HG03095 (cell line): ENCODE data around the gene SLC13A3.

Source experiments
- ATAC-seq: cut with Tn5 transposase; IDR thresholded peaks from one replicate; pipeline ENCODE4 v1.9.1; 2021; ENCODE audit warnings: moderate library complexity; ENCODE audit not compliant: unreplicated experiment

SLC13A3 gene

DNA sequence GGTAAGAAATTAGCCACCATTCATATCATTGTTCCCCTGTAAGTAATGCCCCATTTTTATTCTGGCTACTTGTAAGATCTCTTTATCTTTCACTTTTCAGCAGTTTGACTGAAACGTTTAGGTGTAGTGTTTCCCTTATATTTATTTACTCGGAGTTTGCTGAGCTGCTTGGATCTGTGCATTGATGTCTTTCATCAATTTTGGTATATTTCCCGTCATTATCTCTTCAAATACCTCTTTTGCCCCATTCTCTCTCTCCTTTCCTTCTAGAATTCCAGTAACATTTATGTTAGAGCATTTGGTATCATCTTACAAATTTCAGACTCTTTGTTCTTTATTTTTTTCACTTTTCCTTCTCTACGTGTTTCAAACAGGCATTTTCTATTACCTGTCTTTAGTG lies 9.2 kb upstream of the SLC13A3 start:
- no peak for ATAC-seq

DNA sequence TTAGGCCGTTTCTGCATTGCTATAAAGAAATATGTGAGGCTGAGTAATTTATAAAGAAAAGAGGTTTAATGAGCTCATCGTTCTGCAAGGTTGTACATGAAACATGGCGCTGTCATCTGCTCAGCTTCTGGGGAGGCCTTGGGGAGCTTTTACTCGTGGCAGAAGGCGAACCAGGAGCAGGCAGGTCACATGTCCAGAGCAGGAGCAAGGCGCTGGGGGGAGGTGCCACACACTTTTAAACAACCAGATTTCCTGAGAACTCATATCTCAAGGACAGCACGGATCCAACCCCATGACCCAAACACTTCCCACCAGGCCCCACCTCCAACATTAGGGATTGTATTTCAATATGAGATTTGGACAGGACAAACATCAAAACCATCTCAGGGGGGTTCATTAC lies 6.4 kb upstream of the SLC13A3 start:
- no peak for ATAC-seq

DNA sequence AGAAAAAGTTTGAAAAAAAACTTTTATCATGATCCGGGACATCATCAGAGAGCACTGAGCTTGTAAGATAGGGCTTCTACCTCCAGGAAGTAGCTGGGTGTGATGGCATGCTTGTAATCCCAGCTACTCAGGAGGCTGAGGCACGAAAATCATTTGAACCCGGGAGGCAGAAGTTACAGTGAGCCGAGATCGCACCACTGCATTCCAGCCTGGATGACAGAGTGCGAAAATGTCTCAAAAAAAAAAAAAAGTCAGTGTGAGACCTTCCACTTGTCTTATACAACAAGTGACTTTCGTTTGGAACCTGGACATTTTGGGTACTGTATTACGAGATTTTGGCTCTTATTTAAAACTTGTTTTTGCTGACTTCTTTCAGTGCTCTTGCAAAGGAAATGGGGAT lies 5.9 kb upstream of the SLC13A3 start:
- ATAC-seq = no peak

DNA sequence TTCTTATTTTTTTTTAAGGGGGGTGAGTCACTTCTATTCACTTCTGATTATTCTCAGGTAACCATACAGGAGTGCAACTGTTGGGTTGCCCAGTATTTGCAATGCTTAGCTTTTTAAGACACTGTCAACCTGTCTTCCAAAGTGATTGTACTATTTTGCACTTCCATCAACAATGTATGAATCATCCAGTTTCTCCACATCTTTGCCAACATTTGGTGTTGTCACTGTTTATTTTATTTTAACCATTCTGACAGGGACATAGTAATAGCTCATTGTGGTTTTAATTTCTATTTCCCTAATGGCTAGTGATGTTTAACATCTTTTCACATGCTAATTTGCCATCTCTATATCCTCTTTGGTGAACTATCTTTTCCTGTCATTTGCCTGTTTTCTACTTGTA lies 1.4 kb upstream of the SLC13A3 start:
- no peak for ATAC-seq

DNA sequence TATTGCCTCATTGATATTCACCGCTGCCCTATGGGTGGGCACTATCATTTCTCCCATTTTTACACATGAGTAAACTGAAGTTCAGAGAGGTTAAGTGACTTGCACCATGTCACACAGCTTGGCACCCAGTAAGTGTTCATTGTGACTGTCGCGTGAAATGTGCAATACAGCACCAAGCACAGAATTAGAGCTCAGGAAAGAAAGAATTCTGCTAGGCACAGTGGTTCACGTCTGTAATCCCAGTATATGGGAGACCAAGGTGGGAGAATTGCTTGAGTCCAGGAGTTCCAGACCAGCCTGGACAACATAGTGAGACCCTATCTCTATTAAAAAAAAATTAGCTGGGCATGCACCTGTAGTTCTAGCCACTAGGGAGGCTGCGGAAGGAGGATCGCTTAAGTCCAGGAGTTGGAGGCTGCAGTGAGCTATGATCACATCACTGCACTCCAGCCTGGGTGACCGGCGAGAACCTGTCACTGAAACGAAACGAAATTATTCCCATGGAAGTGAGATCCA lies 626 bp downstream of the SLC13A3 start:
- ATAC-seq = no peak

DNA sequence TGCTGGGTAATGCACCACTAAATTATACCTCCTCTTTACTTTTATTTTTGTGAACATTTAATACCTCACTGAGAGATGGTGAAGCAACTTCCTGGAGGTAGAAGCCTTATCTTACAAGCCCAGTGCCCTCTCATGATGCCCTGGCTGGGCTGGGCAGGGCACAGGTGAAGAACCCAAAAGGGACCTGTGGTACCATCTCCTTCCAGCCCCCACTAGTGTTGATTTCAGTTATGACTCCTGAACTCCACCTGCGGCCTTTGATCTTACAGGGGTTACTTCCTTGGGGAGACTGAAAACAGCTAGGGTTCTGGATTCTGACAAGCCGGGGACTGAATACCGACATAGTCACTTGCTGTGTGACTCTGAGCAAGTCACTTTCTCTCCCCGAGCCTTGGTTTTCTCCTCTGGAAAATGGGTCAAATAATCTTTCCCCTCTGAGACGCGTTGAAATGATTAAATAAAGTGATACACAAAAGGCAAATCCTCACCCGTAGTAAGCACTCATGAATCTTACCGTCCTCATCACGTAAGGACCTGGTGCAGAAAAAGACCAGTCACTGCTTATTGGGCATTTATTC lies 1.2 kb downstream of the SLC13A3 start:
- ATAC-seq = no peak

DNA sequence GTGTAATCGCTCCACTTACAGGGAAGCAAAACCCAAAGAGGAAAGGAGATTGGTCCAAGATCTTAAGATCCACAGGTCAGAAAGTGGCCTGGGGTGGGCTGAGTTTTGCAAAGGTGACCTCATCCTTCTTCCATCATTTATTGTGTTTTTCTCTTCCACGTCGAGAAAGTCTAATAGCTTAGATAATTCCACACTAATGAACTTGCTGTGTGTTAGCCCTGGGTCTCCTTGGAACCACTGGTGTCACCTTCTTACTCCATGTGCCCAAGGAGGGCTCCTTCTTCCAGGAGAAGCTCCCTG lies 1.7 kb downstream of the SLC13A3 start:
- ATAC-seq = no peak

DNA sequence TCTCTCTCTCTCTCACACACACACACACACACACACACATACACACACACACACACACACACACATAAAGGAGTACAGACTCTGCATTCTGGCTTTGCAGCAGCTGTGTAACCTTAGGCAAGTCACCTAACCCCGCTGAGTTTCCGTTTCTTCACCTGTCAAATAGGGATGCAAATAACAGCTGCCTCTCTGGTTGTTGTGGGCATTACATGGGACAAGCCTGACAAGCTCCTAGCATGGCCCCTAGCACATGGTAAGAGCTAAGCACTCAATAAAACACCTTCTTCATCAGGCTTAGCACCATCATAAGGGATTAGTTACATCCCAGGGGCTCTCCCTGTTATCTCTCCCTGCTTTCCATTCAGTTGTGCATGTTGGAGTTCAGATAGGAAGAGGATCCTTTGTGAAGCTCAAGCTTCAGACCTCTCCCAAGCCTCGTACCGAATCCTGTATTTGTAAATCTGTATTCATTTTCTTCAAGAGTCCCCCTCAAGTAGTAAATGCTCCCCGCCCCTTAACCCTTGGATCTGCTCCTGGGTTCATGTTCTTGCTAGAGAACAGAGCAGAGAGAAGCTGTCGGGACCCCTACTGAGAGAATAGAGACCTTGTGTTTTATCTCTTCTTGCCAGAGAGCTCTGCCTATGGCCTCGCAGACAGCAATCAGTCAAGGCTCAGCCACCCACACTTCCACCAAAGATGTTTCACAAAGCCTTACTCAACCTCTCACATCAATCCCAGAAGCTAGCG lies 2.2 kb downstream of the SLC13A3 start:
- no peak for ATAC-seq

DNA sequence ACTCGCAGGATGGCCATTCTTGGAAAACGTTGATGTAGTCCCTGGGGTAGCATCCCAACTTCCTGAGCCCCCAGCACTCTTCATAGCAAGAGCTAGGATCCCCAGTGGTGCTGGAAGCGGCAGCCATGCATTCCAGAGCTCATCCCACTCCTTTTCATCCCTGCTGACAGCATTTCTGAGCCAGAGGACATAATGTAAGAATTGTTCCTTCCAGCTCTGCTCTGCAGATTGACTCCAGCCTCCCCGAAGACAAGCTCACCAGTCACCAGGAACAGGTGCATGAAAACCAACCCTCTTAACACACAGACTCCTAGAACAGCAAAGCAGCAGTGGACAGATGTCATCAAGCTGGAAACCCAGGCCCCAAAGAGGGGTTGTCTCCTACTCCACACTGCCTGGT lies 3.8 kb downstream of the SLC13A3 start:
- ATAC-seq = no peak

DNA sequence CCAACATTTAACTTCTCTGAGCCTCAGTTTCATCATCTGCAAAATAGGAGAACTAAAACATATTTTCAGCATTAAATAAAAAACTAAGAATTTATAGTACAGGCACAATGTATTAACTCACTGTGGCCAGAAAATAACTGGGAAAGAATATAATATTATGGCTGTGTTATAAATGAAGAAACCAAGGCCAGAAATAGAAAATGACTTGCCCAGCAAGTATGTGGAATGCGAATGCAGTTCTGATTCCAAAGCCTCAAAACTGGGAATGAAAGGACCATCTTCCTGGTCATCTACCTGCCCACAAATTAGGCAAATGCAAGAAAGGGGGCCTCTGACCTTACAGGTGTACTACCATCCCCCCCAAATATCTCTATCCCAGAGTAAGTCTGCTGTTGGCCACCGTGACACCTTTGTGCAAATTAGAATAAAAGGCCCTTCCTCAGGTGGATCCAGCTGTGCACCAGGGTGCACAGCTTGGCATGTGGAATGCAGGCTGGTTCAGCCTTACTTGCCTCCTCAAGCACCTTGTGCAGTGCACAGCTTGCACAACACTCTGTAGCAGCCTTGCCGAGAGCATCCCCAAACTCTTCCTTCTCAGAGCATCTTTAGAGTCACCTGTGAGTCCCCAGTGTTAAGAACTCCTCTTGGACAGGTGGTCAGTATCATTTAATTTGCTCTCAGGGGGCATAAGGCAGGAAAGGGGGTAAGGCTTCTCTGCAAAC lies 4.4 kb downstream of the SLC13A3 start:
- no peak for ATAC-seq

DNA sequence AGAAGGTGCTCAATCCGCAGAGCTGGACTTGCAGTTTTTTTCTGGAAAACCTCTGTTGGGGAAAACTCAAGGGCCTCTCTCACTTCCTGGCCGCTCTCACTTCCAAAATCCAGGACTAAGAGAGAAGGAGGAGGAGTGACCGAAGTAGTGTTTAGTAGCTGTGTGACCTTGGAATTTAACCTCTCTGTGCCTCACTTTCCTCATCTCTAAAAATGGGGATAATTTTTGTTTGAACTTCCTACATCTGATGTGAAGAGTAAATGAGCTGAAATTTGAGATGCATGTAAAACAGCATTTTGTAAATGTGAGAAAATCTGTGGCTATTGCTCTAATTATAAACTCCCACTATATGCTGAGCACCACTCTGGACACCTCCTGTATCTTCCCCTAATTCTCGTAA lies 5.1 kb downstream of the SLC13A3 start:
- no peak for ATAC-seq

DNA sequence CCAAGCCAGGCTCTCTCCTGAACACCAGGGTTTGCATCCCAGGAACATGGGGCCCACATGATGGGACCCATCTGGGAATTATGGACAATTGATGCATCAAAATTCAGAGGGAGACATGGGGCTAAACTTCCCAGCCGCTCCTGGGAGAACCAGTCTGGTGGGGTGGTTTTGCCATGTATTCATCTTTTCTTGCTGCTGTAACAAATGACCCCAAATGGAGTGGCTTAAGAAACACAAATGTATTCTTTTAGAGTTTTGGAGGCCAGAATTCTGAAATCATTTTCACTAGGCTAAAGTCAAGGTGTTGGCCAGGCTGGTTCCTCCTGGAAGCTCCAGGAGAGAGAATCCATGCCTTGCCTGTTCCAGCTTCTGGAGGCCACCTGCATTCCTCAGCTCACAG lies 6.5 kb downstream of the SLC13A3 start:
- ATAC-seq = no peak

DNA sequence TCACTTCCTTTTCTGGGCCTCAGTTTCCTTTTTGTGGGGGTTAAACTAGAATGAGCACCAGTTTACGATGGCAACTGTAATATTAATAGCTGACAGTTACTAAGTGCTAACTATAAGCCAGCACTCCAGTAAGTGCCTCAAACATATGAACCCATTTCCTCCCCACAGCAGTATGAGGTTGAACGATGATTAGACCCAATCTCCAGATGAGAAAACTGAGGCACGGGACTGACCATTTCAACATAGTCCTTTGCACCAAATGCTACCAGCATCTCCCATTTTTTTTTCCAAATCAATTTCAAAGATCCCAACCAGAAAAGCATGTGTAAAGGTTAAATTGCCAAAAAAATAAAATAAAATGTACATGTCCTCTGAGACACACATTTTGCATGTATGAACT lies 7.1 kb downstream of the SLC13A3 start:
- ATAC-seq = no peak

DNA sequence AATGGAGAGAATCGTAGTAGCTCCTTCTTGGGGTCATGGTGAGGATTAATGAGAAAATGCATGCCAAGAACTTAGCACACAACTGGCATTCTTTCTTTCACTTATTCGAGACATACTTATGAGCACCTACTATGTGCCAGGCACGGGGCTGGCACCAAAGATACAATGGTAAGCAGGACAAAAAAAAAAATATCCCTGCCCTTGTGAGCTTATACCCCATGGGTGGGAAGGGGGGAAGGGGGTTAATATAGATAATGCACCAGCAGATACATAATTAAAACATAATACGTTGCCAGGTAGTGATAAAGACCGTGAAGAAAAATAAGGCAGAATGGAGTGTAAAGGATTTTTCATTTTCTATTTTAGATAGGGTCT lies 8.3 kb downstream of the SLC13A3 start:
- no peak for ATAC-seq

DNA sequence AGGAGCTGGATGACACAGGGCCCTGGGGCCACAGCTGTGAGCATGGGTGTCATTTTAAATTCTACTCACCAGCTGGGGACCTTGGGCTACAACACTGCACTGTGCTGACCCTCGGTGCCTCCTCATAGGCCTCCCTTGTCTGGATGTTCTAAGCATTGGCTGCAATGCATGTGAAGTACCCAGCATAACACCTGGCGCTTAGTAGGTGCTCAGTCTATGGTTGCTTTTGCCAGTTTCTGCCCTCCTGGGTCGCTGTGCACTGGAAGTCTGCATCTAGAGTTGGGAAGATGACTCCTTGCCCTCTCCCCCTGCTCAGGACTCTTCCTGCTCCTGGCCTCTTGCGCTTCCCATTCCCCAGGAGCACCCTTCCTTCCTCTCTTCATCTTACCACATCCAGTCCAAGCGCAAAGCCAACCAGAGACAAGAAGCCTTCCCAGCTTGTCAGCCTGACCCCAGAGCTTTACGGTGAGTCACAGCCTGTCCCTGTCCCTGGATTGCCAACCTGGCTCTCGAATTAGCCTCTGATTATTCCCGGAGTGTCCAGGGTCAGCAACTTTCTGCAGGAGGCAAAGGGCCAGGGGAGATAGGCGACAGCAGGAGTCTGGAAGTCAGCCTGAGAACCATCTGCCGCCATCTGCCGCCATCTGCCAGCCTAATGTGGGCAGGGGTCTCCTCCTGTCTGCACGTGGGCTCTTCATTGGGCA lies 8.8 kb downstream of the SLC13A3 start:
- no peak for ATAC-seq

DNA sequence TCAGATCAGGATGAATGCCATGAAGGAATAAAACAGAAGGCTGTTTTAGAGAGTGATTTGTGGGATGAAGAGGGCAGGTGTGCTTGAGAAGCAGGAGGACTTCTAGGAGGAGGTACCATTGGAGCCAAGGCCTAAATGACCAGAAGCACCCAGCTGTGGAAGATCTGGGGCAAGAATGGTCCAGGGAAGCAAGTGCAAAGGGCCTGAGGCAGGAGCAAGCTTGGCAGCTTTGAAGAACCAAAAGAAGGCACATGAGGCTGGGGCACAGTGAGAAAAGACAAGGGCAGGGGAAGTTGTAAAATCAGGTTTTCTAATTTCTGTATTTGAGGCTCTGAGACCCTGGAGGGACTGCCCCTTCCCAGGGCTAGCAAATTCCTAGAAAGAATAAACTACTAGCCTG lies 9.8 kb downstream of the SLC13A3 start:
- ATAC-seq = no peak

DNA sequence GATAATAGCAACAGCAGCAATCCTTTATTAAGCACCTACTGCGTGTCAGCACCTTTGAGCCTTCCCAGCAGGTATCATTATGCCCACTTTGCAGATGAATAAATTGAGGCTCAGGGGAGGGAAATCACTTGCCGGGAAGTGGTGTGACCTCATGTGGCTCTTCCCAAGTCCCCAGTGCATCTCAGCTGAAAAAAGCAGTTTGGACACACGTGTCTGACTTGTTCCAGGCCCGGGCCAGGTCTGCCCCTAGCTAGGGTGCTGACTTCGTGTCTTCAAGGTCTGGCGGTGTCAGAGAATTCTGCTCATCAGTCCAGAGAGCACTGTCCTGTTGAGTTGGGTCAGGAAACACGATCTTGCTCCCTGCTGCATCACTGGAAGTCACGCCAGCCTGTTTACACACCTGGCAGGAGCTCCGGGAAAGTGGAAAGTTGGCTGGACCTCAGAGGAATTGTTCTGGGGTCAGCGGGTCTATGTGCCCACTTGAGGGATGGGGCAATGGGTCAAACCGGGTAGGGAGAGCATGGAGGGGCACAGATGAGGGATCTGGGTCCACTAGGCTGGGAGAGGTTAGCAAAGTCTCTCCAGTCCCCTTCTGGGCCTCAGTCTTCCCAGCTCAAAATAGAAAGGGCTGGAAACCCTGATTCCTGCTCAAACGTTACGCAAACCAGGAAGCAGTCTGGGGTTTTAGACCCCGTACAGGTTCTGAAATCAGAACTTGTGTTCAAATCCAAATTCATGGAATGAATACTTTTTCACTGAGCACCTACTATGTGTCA lies 10.5 kb downstream of the SLC13A3 start:
- no peak for ATAC-seq

DNA sequence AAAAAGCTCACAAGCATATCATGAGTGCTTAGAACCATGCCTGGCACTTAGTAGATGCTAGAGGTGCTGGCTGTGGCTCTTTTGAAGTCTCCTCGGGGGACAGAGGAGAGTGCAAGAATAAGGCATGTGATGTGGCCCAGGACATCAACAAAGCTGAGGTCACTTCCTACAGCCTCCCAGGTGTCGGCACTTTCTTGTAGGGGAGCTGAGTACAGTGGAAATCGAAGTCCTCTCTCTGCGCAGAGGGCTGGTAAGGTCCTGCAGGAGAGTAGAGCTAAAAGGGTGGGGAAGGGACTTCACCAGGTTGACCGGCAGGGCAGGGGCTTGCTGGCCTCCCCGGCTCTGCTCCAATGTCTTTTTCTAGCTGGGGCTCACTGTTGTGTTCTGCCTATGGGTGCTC lies 11.2 kb downstream of the SLC13A3 start:
- no peak for ATAC-seq

DNA sequence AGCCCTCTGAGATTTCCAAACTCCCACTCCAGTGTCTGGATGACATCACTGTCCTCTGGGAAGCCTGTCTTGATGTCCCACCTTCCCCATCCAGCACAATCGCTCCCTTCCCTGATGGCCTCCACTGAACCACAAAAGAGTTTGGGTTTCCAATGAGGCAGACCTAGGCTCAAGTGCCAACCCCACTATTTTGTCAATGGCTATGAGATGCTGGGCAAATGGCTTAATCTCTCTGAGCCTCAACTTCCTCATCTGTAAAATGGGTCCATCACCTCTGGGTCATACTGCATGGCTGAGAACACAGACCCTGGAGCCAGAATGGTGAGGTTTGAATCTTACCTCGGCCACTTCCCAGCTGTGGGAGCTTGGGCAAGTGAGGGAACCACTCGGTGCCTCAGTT lies 11.7 kb downstream of the SLC13A3 start:
- no peak for ATAC-seq

DNA sequence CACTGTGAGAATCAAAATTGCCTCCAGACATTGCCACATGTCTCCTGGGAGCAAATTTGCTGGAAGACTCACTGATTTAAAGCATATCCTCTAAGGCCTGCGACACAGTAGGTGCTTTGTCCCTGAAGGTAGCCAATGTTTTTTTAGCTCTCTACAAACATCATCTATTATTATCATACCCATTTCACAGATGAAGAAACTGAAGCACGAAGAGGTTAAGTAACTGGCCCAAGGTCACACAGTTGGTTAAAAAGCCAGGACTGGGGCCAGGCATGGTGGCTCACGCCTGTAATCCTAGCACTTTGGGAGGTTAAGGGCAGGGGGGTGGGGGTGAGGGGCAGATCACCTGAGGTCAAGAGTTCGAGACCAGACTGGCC lies 12.4 kb downstream of the SLC13A3 start:
- no peak for ATAC-seq
